Karpas-422 (cell line): ENCODE measurements around the gene HLA-DPA1. TPM values are rescaled to one million over a fixed set of nuclear protein-coding genes. Genes with fewer than 3 reads are reported as not detected.

ENCODE experiments used
- DNase-seq: peaks from one replicate; pipeline ENCODE4 v3.0.0-alpha.2; 2015
- H2AFZ ChIP-seq: fragments of 200-600 bp; sonication (generic); 2 replicates; pipeline ENCODE4 v1.6.1; 2014; ENCODE audit warnings: antibody characterized with exemption, low read length, mixed read lengths
- H3K27ac ChIP-seq: fragments of 200-600 bp; sonication (generic); 2 replicates; pipeline ENCODE4 v1.5.1; 2014; ENCODE audit warnings: mild to moderate bottlenecking, low read length, moderate library complexity
- H3K27me3 ChIP-seq: fragments of 200-600 bp; sonication (generic); 2 replicates; pipeline ENCODE4 v1.6.1; 2014; ENCODE audit warnings: low read length, mixed read lengths
- H3K36me3 ChIP-seq: fragments of 200-600 bp; sonication (generic); 2 replicates; pipeline ENCODE4 v1.6.1; 2014; ENCODE audit warnings: low read length, mixed read lengths; ENCODE audit not compliant: insufficient read depth
- H3K4me1 ChIP-seq: fragments of 200-600 bp; sonication (generic); 2 replicates; pipeline ENCODE4 v1.6.1; 2014; ENCODE audit warnings: mild to moderate bottlenecking, low read length, mixed read lengths
- H3K4me2 ChIP-seq: fragments of 200-600 bp; sonication (generic); 2 replicates; pipeline ENCODE4 v1.6.1; 2014; ENCODE audit warnings: low read length, low read depth, mild to moderate bottlenecking; ENCODE audit not compliant: poor library complexity, severe bottlenecking
- H3K4me3 ChIP-seq: fragments of 200-600 bp; sonication (generic); 2 replicates; pipeline ENCODE4 v1.5.1; 2014; ENCODE audit warnings: mild to moderate bottlenecking, antibody characterized with exemption, low read length, mixed read lengths
- H3K79me2 ChIP-seq: fragments of 200-600 bp; sonication (generic); 2 replicates; pipeline ENCODE4 v1.6.1; 2014; ENCODE audit warnings: mild to moderate bottlenecking, low read length, mixed read lengths
- H3K9ac ChIP-seq: fragments of 200-600 bp; sonication (generic); 2 replicates; pipeline ENCODE4 v1.6.0; 2014; ENCODE audit warnings: low read length
- H3K9me2 ChIP-seq: fragments of 200-600 bp; sonication (generic), shearing (Covaris generic); replicated peaks from 2 replicates; pipeline ENCODE4 v1.6.0; 2014; ENCODE audit warnings: mild to moderate bottlenecking, low read length, moderate library complexity; ENCODE audit not compliant: insufficient read depth
- H3K9me3 ChIP-seq: fragments of 300-700, 200-600 bp; sonication (generic); 2 replicates; pipeline ENCODE4 v1.6.1; 2014; ENCODE audit warnings: low read length, mixed read lengths
- H4K20me1 ChIP-seq: fragments of 200-600 bp; sonication (generic); 2 replicates; pipeline ENCODE4 v1.6.1; 2014; ENCODE audit warnings: mild to moderate bottlenecking, antibody characterized with exemption, low read length, low read depth; ENCODE audit not compliant: insufficient read depth
- total RNA-seq: library from RNA; depleted of rRNA; stranded (reverse); fragments of >200 nt; shearing (Covaris generic); gene quantifications from 2 replicates; pipeline ENCODE4 v1.2.3, GENCODE V29; 2014; ENCODE audit warnings: low replicate concordance

Gene HLA-DPA1
- total RNA-seq, 1 experiment from 2014 or later = 780 TPM

- no peaks in the 10 kb centered on the region for H4K20me1 ChIP-seq
- DNase-seq = no peak
- H3K36me3 ChIP-seq = no peaks in the 10 kb centered on the region
- no peaks in the 10 kb centered on the region for H3K79me2 ChIP-seq
- H3K27ac ChIP-seq = no peak overlapping the region
- H3K4me1 ChIP-seq = peaks cover 28% of the 10 kb centered on the region
- no peak overlapping the region for H2AFZ ChIP-seq
- H3K4me3 ChIP-seq = no peak overlapping the region
- H3K4me2 ChIP-seq = no peak overlapping the region
- H3K9ac ChIP-seq = no peak overlapping the region
- no peaks in the 10 kb centered on the region for H3K27me3 ChIP-seq
- no peaks in the 10 kb centered on the region for H3K9me3 ChIP-seq
- no peaks in the 10 kb centered on the region for H3K9me2 ChIP-seq
These were observed 40.3 kb upstream of the HLA-DPA1 start for GRCh38 chr6:33113755-33114154.

GRCh38 chr6:33112148-33112547, 38.7 kb upstream of the HLA-DPA1 start:
- peak; percentile 90 for DNase-seq
- no peaks in the 10 kb centered on the region for H4K20me1 ChIP-seq
- H3K9me2 ChIP-seq = no peaks in the 10 kb centered on the region
- no peak overlapping the region for H3K27ac ChIP-seq
- no peaks in the 10 kb centered on the region for H3K79me2 ChIP-seq
- no peaks in the 10 kb centered on the region for H3K27me3 ChIP-seq
- no peak overlapping the region for H2AFZ ChIP-seq
- no peak overlapping the region for H3K4me3 ChIP-seq
- no peak overlapping the region for H3K4me2 ChIP-seq
- H3K36me3 ChIP-seq = no peaks in the 10 kb centered on the region
- peaks cover 23% of the 10 kb centered on the region for H3K4me1 ChIP-seq
- H3K9me3 ChIP-seq = no peaks in the 10 kb centered on the region
- H3K9ac ChIP-seq = no peak overlapping the region

- no peaks in the 10 kb centered on the region for H3K36me3 ChIP-seq
- no peak overlapping the region for H3K9ac ChIP-seq
- no peak for DNase-seq
- H3K9me2 ChIP-seq = no peaks in the 10 kb centered on the region
- no peaks in the 10 kb centered on the region for H3K9me3 ChIP-seq
- H3K4me2 ChIP-seq = no peak overlapping the region
- no peaks in the 10 kb centered on the region for H3K27me3 ChIP-seq
- H4K20me1 ChIP-seq = no peaks in the 10 kb centered on the region
- no peaks in the 10 kb centered on the region; the same call in 1 of the 2 replicates for H3K4me1 ChIP-seq
- H3K79me2 ChIP-seq = no peaks in the 10 kb centered on the region
- H3K4me3 ChIP-seq = no peak overlapping the region
- no peak overlapping the region for H2AFZ ChIP-seq
- H3K27ac ChIP-seq = no peak overlapping the region
These were observed 34.9 kb upstream of the HLA-DPA1 start for GRCh38 chr6:33108307-33108706.

GRCh38 chr6:33107641-33108040, 34.2 kb upstream of the HLA-DPA1 start:
- Histone ChIP-seq H3K9ac (no peak overlapping the region), H3K4me1 (no peaks in the 10 kb centered on the region), H2AFZ (no peak overlapping the region), H3K4me2 (no peak overlapping the region), H3K36me3 (no peaks in the 10 kb centered on the region), H4K20me1 (no peaks in the 10 kb centered on the region), H3K9me2 (no peaks in the 10 kb centered on the region), H3K27me3 (no peaks in the 10 kb centered on the region), H3K9me3 (no peaks in the 10 kb centered on the region), H3K79me2 (no peaks in the 10 kb centered on the region), H3K4me3 (no peak overlapping the region), H3K27ac (no peak overlapping the region)
- DNase-seq = no peak

GRCh38 chr6:33105916-33106871, 32.7 kb upstream of the HLA-DPA1 start:
- no peaks in the 10 kb centered on the region for H3K27me3 ChIP-seq
- H3K9ac ChIP-seq = no peak overlapping the region
- no peaks in the 10 kb centered on the region for H3K4me1 ChIP-seq
- no peaks in the 10 kb centered on the region for H3K79me2 ChIP-seq
- no peak for DNase-seq
- H3K4me2 ChIP-seq = no peak overlapping the region
- no peaks in the 10 kb centered on the region for H3K9me3 ChIP-seq
- no peaks in the 10 kb centered on the region for H3K36me3 ChIP-seq
- no peak overlapping the region for H3K27ac ChIP-seq
- H3K4me3 ChIP-seq = no peak overlapping the region
- H3K9me2 ChIP-seq = no peaks in the 10 kb centered on the region
- no peak overlapping the region for H2AFZ ChIP-seq
- no peaks in the 10 kb centered on the region for H4K20me1 ChIP-seq

- H4K20me1 ChIP-seq = no peaks in the 10 kb centered on the region
- H3K27me3 ChIP-seq = no peaks in the 10 kb centered on the region
- H3K36me3 ChIP-seq = no peaks in the 10 kb centered on the region
- no peak overlapping the region for H2AFZ ChIP-seq
- H3K4me1 ChIP-seq = no peaks in the 10 kb centered on the region
- no peak overlapping the region for H3K9ac ChIP-seq
- H3K4me2 ChIP-seq = no peak overlapping the region
- H3K79me2 ChIP-seq = no peaks in the 10 kb centered on the region
- no peaks in the 10 kb centered on the region for H3K9me2 ChIP-seq
- DNase-seq = no peak
- no peak overlapping the region for H3K27ac ChIP-seq
- peaks cover 2% of the 10 kb centered on the region for H3K9me3 ChIP-seq
- no peak overlapping the region for H3K4me3 ChIP-seq
These were observed 31.9 kb upstream of the HLA-DPA1 start for GRCh38 chr6:33105386-33105785.

GRCh38 chr6:33104887-33105286, 31.4 kb upstream of the HLA-DPA1 start:
- DNase-seq = no peak
- Histone ChIP-seq H3K4me1 (no peaks in the 10 kb centered on the region), H3K4me3 (no peak overlapping the region), H3K4me2 (no peak overlapping the region), H3K9me2 (no peaks in the 10 kb centered on the region), H3K27me3 (no peaks in the 10 kb centered on the region), H3K9me3 (peaks cover 7% of the 10 kb centered on the region), H3K27ac (no peak overlapping the region), H3K36me3 (no peaks in the 10 kb centered on the region), H3K9ac (no peak overlapping the region), H4K20me1 (no peaks in the 10 kb centered on the region), H2AFZ (peak overlapping the region; percentile 27; the same call in 1 of the 2 replicates), H3K79me2 (no peaks in the 10 kb centered on the region)

- DNase-seq = no peak
- Histone ChIP-seq H3K9ac (no peak overlapping the region), H3K4me1 (no peaks in the 10 kb centered on the region), H2AFZ (no peak overlapping the region), H3K27me3 (no peaks in the 10 kb centered on the region), H3K27ac (no peak overlapping the region), H3K79me2 (no peaks in the 10 kb centered on the region), H3K9me2 (no peaks in the 10 kb centered on the region), H3K36me3 (no peaks in the 10 kb centered on the region), H4K20me1 (no peaks in the 10 kb centered on the region), H3K4me2 (no peak overlapping the region), H3K9me3 (peaks cover 8% of the 10 kb centered on the region), H3K4me3 (no peak overlapping the region)
These were observed 30.3 kb upstream of the HLA-DPA1 start for GRCh38 chr6:33103776-33104175.
